Lower leg skin (tissue), 4 donors: ENCODE results near the gene RBM10. TPM values are rescaled to one million over a fixed set of nuclear protein-coding genes. Genes with fewer than 3 reads are reported as not detected.
A peak's percentile ranks its signal among the peaks of the same experiment; 100 is the strongest.

Source experiments
- DNase-seq, 2 donors: peaks; one replicate each; pipeline ENCODE4 v3.0.0-alpha.2; 2019; ENCODE audit warnings: low spot score in 2 of 2
- H3K4me3 ChIP-seq: fragments of 200-600 bp; sonication (generic); 2 replicates; pipeline ENCODE4 v1.5.1; 2017; ENCODE audit warnings: mild to moderate bottlenecking, low read depth; ENCODE audit not compliant: poor library complexity, severe bottlenecking
- CTCF ChIP-seq, 3 donors: fragments of 450-650 bp; IDR thresholded peaks; one replicate each; pipeline ENCODE4 v1.5.1; 2016; ENCODE audit warnings: antibody characterized with exemption in 3 of 3, mild to moderate bottlenecking in 3 of 3, moderate library complexity in 2 of 3
- POLR2A ChIP-seq, 2 donors: fragments of 450-650 bp; IDR thresholded peaks; one replicate each; pipeline ENCODE4 v1.6.1; 2016 to 2017; ENCODE audit warnings: antibody characterized with exemption in 2 of 2, mild to moderate bottlenecking in 1 of 2, moderate library complexity in 1 of 2
- WGBS, 2 donors: methylation state at CpG; one replicate each; pipeline ENCODE4 v1.1.5; 2018; 5-methylcytosine and 5-hydroxymethylcytosine counted together
- intact Hi-C: fragments of 100-400 bp; cut with DNase I; formaldehyde crosslinking; loops from one replicate; pipeline ENCODE4 v1.15.0; 2023; ENCODE audit warnings: low total_unique reads
- total RNA-seq, 4 donors: library from RNA; depleted of rRNA; stranded (reverse); fragments of >200 nt; gene quantifications; one replicate each; pipeline ENCODE4 v1.1.0, GENCODE V29; 2016

Gene RBM10
- total RNA-seq, 4 donors from 2014 or later, result 22.2 to 35.4 (median 31.2) TPM

DNA sequence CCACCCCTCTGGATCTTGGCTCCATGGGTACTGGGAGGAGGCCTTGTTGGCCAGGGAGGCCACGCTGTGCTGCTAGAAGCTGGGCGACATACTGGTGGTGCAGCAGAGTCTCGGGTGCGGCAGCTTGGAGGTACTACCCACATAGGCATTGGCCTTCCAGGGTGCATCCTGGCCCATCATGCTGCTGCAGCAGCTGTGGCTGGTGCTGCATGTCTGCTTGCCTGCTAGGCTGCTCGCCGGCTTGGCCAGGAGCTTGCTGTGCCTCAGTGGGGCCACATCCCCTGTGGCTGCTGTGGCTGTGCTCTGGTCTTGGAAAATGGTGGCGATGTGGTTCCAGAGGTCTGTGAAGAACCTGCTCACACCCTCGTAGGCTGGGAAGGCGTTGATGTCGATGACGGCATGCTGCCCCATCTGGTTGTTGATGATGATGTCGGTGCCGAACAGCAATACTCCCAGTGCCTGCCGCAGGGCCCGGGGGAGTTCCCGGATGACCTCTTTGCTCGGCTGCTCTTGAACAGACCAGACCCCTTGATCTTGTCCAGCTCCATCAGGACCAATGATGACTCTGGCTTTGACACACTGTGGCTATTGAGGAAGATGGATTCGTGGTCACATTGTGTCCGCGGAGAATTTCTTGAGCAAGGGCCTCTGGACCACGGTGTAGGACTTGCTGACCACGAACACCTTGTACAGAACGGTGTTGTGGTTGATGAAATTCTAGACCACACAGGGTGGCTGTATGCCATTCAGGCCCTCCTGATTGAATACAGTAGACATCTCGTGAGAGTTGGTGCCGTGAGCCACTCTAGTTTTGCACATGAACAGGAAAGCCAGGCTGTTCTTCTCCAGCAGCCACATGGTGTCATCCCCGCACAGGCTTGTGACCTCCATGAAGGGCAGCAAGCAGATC lies 11.8 kb downstream of the RBM10 start:
- DNase-seq, result no peak
- TF ChIP-seq CTCF (IDR thresholded peaks at IDR 0.05) (no peak), POLR2A (IDR thresholded peaks at IDR 0.05) (no peak)
- H3K4me3 ChIP-seq, result no peak overlapping the region
- 94 to 100% methylated on average over 1 to 23 of the region's 26 CpGs for WGBS, 2 donors
- intact Hi-C loops, result no loop called here

GRCh38 chrX:47158131-47158530 lies 13.1 kb downstream of the RBM10 start:
- TF ChIP-seq POLR2A (IDR thresholded peaks at IDR 0.05) (no peak), CTCF (IDR thresholded peaks at IDR 0.05) (no peak)
- intact Hi-C loops, result no loop called here
- 91 to 99% methylated on average over 13 to 16 of the region's 16 CpGs for WGBS, 2 donors
- no peak overlapping the region for H3K4me3 ChIP-seq
- no peak for DNase-seq

GRCh38 chrX:47158781-47159180 lies 13.8 kb downstream of the RBM10 start:
- no peak overlapping the region for H3K4me3 ChIP-seq
- WGBS, 2 donors, result 97 to 98% methylated on average over 5 of the region's 5 CpGs
- DNase-seq, result no peak
- TF ChIP-seq POLR2A (IDR thresholded peaks at IDR 0.05), result no peak
- TF ChIP-seq CTCF (IDR thresholded peaks at IDR 0.05), result no peak
- intact Hi-C loops, result no loop called here

GRCh38 chrX:47160781-47161180 lies 15.8 kb downstream of the RBM10 start:
- 65 to 67% methylated on average over 4 of the region's 4 CpGs for WGBS, 2 donors

DNA sequence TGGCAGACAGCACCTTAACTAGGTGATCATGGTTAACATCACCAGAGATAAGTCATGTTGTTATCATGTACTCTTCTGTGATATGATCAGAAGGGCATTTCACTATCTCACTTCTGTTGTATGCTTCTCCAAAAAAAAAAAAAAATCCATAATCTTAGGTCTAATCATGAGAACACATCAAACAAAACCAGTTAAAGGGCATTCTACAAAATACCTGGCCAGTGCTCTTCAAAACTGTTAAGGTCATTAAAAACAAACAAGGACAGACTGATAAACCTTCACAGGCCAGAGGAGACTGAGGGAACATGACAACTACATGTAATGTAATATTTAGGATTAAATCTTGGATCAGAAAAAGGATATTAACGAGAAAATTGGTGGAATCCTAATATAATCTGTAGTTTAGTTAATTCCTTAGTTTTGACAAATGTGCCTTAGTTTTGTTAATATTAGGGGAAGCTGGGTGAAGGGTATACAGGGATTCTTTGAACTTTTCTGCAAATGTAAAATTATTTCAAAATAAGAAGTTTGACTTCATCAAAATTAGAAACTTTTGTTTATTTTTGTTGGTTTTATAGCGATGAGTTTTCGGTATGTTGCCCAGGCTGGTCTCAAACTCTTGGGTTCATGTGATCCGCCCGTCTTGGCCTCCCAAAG lies 18.0 kb downstream of the RBM10 start:
- H3K4me3 ChIP-seq, result no peak overlapping the region
- WGBS, 2 donors, result 81 to 95% methylated on average over 5 of the region's 5 CpGs
- intact Hi-C loops, result no loop called here
- DNase-seq, result peak in 1 of 2 donors; percentile 26
- TF ChIP-seq POLR2A (IDR thresholded peaks at IDR 0.05), result no peak
- no peak for TF ChIP-seq CTCF (IDR thresholded peaks at IDR 0.05)

More at GRCh38 chrX:47160781-47161180, 15.8 kb downstream of the RBM10 start:
- DNase-seq, result no peak
- no peak for TF ChIP-seq CTCF (IDR thresholded peaks at IDR 0.05)
- no peak for TF ChIP-seq POLR2A (IDR thresholded peaks at IDR 0.05)
- intact Hi-C loops, result no loop called here
- no peak overlapping the region for H3K4me3 ChIP-seq
